WTC11 (cell line): ENCODE measurements around the gene FSTL4. TPM values are rescaled to one million over a fixed set of nuclear protein-coding genes. Genes with fewer than 3 reads are reported as not detected.

Experiments used
- ATAC-seq: fragments of 200-7000 bp; cut with Tn5 transposase; 2 replicates; pipeline ENCODE4 v1.10.0; 2021; ENCODE audit warnings: mild to moderate bottlenecking, moderate library complexity
- CTCF ChIA-PET: fragments of 300-600 bp; sonication (Branson Sonifier 250); formaldehyde crosslinking; loops from one replicate; lab custom pipeline; 2021; ENCODE audit warnings: antibody characterized with exemption; lab: Charles Lee
- POLR2A ChIA-PET: fragments of 350-600 bp; sonication (Branson Sonifier 250); formaldehyde crosslinking; loops from one replicate; lab custom pipeline; 2021; ENCODE audit warnings: antibody characterized with exemption; lab: Charles Lee
- DNase-seq: peaks from one replicate; pipeline ENCODE4 v3.0.0; 2021; ENCODE audit warnings: low spot score
- H3K27ac Mint-ChIP-seq: 2 replicates; pipeline ENCODE4 v1.8.0; 2021; ENCODE audit warnings: mixed read lengths
- H3K27me3 Mint-ChIP-seq: 2 replicates; pipeline ENCODE4 v1.8.0; 2021; ENCODE audit warnings: low read depth, mild to moderate bottlenecking, moderate library complexity, mixed read lengths
- H3K36me3 Mint-ChIP-seq: 2 replicates; pipeline ENCODE4 v1.8.0; 2021; ENCODE audit warnings: mixed read lengths
- H3K4me1 Mint-ChIP-seq: 2 replicates; pipeline ENCODE4 v1.8.0; 2022; ENCODE audit warnings: mixed read lengths
- H3K4me3 Mint-ChIP-seq: 2 replicates; pipeline ENCODE4 v1.8.0; 2021; ENCODE audit warnings: mild to moderate bottlenecking, moderate library complexity, mixed read lengths
- H3K9me3 Mint-ChIP-seq: 2 replicates; pipeline ENCODE4 v1.8.0; 2021; ENCODE audit warnings: mixed read lengths
- CDX4 ChIP-seq: fragments of 250-450 bp; sonication (Bioruptor Pico); IDR thresholded peaks from 2 replicates; pipeline ENCODE4 v1.9.0; 2021; ENCODE audit warnings: moderate library complexity, mild to moderate bottlenecking, inconsistent platforms, borderline replicate concordance
- ELF4 ChIP-seq: sonication (generic); formaldehyde crosslinking; IDR thresholded peaks from 2 replicates; pipeline ENCODE4 v1.8.1; 2022; ENCODE audit warnings: low read depth, mild to moderate bottlenecking, moderate library complexity, missing genetic modification reagents
- ETV6 ChIP-seq: sonication (generic); formaldehyde crosslinking; IDR thresholded peaks from 2 replicates; pipeline ENCODE4 v1.8.1; 2022; ENCODE audit warnings: mild to moderate bottlenecking, missing genetic modification reagents
- FOXJ3 ChIP-seq: sonication (generic); formaldehyde crosslinking; IDR thresholded peaks from 2 replicates; pipeline ENCODE4 v1.9.0; 2021; ENCODE audit warnings: missing genetic modification reagents, mild to moderate bottlenecking, borderline replicate concordance
- GRHL2 ChIP-seq: fragments of 250-450 bp; sonication (Bioruptor Pico); IDR thresholded peaks from 2 replicates; pipeline ENCODE4 v1.8.0; 2022; ENCODE audit warnings: mild to moderate bottlenecking, moderate library complexity; ENCODE audit not compliant: insufficient replicate concordance, severe bottlenecking
- MXD4 ChIP-seq: fragments of 250-450 bp; sonication (Bioruptor Pico); IDR thresholded peaks from 2 replicates; pipeline ENCODE4 v1.8.0; 2021; ENCODE audit warnings: mild to moderate bottlenecking, moderate library complexity, borderline replicate concordance
- MYBL2 ChIP-seq: sonication (generic); formaldehyde crosslinking; IDR thresholded peaks from 2 replicates; pipeline ENCODE4 v1.8.1; 2023; ENCODE audit warnings: mild to moderate bottlenecking, moderate library complexity, missing genetic modification reagents
- NR1H2 ChIP-seq: sonication (generic); formaldehyde crosslinking; IDR thresholded peaks from 2 replicates; pipeline ENCODE4 v1.9.0; 2021; ENCODE audit warnings: mild to moderate bottlenecking, moderate library complexity, missing genetic modification reagents
- PRRX2 ChIP-seq: fragments of 250-450 bp; sonication (Bioruptor Pico); IDR thresholded peaks from 2 replicates; pipeline ENCODE4 v1.8.0; 2021; ENCODE audit warnings: mild to moderate bottlenecking
- RORB ChIP-seq: fragments of 250-450 bp; sonication (Bioruptor Pico); IDR thresholded peaks from 2 replicates; pipeline ENCODE4 v1.9.0; 2021; ENCODE audit warnings: mild to moderate bottlenecking
- TEAD1 ChIP-seq: sonication (generic); formaldehyde crosslinking; IDR thresholded peaks from 2 replicates; pipeline ENCODE4 v1.8.0; 2022; ENCODE audit warnings: mild to moderate bottlenecking, missing genetic modification reagents
- ZNF121 ChIP-seq: sonication (generic); formaldehyde crosslinking; IDR thresholded peaks from 2 replicates; pipeline ENCODE4 v1.8.0; 2023; ENCODE audit warnings: missing genetic modification reagents
- total RNA-seq: library from RNA; stranded (reverse); gene quantifications from 3 replicates; pipeline ENCODE4 v1.2.3, GENCODE V29; 2021
- TF ChIP-seq, protein P1 (sequence below): sonication (generic); formaldehyde crosslinking; IDR thresholded peaks from 2 replicates; pipeline ENCODE4 v1.8.1; 2023; ENCODE audit warnings: mild to moderate bottlenecking, missing genetic modification reagents, moderate library complexity
- TF ChIP-seq, protein P2 (sequence below): sonication (generic); formaldehyde crosslinking; IDR thresholded peaks from 2 replicates; pipeline ENCODE4 v1.8.0; 2022; ENCODE audit warnings: mild to moderate bottlenecking, missing genetic modification reagents
- TF ChIP-seq, protein P3 (sequence below): sonication (generic); formaldehyde crosslinking; IDR thresholded peaks from 2 replicates; pipeline ENCODE4 v1.8.0; 2022; ENCODE audit warnings: mild to moderate bottlenecking, missing genetic modification reagents
- TF ChIP-seq, protein P4 (sequence below): sonication (generic); formaldehyde crosslinking; IDR thresholded peaks from 2 replicates; pipeline ENCODE4 v1.8.1; 2022; ENCODE audit warnings: low read depth, missing genetic modification reagents, borderline replicate concordance
- TF ChIP-seq, protein P5 (sequence below): sonication (generic); formaldehyde crosslinking; IDR thresholded peaks from 2 replicates; pipeline ENCODE4 v1.8.1; 2023; ENCODE audit warnings: mild to moderate bottlenecking, missing genetic modification reagents, borderline replicate concordance
- TF ChIP-seq, protein P6 (sequence below): sonication (generic); formaldehyde crosslinking; IDR thresholded peaks from 2 replicates; pipeline ENCODE4 v1.8.0; 2022; ENCODE audit warnings: missing genetic modification reagents
- TF ChIP-seq, protein P7 (sequence below): fragments of 250-450 bp; sonication (Bioruptor Pico); IDR thresholded peaks from 2 replicates; pipeline ENCODE4 v1.9.0; 2021; ENCODE audit warnings: mild to moderate bottlenecking

FSTL4 gene
- total RNA-seq, 1 experiment from 2014 or later, result 6.1 TPM

- TF ChIP-seq TEAD1 (CRISPR knock-in tag), result no peak
- no peak for TF ChIP-seq FOXJ3 (CRISPR knock-in tag)
- TF ChIP-seq MXD4, result no peak
- no peak for TF ChIP-seq ETV6 (CRISPR knock-in tag)
- TF ChIP-seq, protein P1, sequence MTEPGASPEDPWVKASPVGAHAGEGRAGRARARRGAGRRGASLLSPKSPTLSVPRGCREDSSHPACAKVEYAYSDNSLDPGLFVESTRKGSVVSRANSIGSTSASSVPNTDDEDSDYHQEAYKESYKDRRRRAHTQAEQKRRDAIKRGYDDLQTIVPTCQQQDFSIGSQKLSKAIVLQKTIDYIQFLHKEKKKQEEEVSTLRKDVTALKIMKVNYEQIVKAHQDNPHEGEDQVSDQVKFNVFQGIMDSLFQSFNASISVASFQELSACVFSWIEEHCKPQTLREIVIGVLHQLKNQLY (CRISPR knock-in tag), result no peak
- TF ChIP-seq, protein P2, sequence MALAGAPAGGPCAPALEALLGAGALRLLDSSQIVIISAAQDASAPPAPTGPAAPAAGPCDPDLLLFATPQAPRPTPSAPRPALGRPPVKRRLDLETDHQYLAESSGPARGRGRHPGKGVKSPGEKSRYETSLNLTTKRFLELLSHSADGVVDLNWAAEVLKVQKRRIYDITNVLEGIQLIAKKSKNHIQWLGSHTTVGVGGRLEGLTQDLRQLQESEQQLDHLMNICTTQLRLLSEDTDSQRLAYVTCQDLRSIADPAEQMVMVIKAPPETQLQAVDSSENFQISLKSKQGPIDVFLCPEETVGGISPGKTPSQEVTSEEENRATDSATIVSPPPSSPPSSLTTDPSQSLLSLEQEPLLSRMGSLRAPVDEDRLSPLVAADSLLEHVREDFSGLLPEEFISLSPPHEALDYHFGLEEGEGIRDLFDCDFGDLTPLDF (CRISPR knock-in tag), result no peak
- TF ChIP-seq CDX4 (CRISPR knock-in tag), result no peak
- TF ChIP-seq, protein P3, sequence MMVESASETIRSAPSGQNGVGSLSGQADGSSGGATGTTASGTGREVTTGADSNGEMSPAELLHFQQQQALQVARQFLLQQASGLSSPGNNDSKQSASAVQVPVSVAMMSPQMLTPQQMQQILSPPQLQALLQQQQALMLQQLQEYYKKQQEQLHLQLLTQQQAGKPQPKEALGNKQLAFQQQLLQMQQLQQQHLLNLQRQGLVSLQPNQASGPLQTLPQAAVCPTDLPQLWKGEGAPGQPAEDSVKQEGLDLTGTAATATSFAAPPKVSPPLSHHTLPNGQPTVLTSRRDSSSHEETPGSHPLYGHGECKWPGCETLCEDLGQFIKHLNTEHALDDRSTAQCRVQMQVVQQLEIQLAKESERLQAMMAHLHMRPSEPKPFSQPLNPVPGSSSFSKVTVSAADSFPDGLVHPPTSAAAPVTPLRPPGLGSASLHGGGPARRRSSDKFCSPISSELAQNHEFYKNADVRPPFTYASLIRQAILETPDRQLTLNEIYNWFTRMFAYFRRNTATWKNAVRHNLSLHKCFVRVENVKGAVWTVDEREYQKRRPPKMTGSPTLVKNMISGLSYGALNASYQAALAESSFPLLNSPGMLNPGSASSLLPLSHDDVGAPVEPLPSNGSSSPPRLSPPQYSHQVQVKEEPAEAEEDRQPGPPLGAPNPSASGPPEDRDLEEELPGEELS, result no peak
- TF ChIP-seq, all 79 proteins: peak for 0
Observed at GRCh38 chr5:133232911-133233310, 379.4 kb downstream of the FSTL4 start (continued).

GRCh38 chr5:133232435-133232834 is 379.9 kb downstream of the FSTL4 start:
- DNase-seq (no peak), ATAC-seq (no peak)
- POLR2A ChIA-PET, result no interaction called here
- H3K4me3 Mint-ChIP-seq, result no peak overlapping the region
- H3K9me3 Mint-ChIP-seq, result no peaks in the 10 kb centered on the region
- H3K27me3 Mint-ChIP-seq, result no peaks in the 10 kb centered on the region
- H3K36me3 Mint-ChIP-seq, result no peaks in the 10 kb centered on the region
- CTCF ChIA-PET, result no interaction called here
- H3K4me1 Mint-ChIP-seq, result 0 out of 2 replicates have a peak, but pooled peaks cover 4% of the 10 kb centered on the region
- H3K27ac Mint-ChIP-seq, result no peak overlapping the region
- TF ChIP-seq ELF4 (CRISPR knock-in tag) (no peak), ZNF121 (CRISPR knock-in tag) (no peak), GRHL2 (CRISPR knock-in tag) (no peak), PRRX2 (no peak), NR1H2 (CRISPR knock-in tag) (no peak), MYBL2 (CRISPR knock-in tag) (no peak), RORB (no peak)
- TF ChIP-seq, protein P4, sequence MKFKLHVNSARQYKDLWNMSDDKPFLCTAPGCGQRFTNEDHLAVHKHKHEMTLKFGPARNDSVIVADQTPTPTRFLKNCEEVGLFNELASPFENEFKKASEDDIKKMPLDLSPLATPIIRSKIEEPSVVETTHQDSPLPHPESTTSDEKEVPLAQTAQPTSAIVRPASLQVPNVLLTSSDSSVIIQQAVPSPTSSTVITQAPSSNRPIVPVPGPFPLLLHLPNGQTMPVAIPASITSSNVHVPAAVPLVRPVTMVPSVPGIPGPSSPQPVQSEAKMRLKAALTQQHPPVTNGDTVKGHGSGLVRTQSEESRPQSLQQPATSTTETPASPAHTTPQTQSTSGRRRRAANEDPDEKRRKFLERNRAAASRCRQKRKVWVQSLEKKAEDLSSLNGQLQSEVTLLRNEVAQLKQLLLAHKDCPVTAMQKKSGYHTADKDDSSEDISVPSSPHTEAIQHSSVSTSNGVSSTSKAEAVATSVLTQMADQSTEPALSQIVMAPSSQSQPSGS (CRISPR knock-in tag), result no peak
- TF ChIP-seq, protein P5, sequence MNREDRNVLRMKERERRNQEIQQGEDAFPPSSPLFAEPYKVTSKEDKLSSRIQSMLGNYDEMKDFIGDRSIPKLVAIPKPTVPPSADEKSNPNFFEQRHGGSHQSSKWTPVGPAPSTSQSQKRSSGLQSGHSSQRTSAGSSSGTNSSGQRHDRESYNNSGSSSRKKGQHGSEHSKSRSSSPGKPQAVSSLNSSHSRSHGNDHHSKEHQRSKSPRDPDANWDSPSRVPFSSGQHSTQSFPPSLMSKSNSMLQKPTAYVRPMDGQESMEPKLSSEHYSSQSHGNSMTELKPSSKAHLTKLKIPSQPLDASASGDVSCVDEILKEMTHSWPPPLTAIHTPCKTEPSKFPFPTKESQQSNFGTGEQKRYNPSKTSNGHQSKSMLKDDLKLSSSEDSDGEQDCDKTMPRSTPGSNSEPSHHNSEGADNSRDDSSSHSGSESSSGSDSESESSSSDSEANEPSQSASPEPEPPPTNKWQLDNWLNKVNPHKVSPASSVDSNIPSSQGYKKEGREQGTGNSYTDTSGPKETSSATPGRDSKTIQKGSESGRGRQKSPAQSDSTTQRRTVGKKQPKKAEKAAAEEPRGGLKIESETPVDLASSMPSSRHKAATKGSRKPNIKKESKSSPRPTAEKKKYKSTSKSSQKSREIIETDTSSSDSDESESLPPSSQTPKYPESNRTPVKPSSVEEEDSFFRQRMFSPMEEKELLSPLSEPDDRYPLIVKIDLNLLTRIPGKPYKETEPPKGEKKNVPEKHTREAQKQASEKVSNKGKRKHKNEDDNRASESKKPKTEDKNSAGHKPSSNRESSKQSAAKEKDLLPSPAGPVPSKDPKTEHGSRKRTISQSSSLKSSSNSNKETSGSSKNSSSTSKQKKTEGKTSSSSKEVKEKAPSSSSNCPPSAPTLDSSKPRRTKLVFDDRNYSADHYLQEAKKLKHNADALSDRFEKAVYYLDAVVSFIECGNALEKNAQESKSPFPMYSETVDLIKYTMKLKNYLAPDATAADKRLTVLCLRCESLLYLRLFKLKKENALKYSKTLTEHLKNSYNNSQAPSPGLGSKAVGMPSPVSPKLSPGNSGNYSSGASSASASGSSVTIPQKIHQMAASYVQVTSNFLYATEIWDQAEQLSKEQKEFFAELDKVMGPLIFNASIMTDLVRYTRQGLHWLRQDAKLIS (CRISPR knock-in tag), result no peak
- TF ChIP-seq, protein P6, sequence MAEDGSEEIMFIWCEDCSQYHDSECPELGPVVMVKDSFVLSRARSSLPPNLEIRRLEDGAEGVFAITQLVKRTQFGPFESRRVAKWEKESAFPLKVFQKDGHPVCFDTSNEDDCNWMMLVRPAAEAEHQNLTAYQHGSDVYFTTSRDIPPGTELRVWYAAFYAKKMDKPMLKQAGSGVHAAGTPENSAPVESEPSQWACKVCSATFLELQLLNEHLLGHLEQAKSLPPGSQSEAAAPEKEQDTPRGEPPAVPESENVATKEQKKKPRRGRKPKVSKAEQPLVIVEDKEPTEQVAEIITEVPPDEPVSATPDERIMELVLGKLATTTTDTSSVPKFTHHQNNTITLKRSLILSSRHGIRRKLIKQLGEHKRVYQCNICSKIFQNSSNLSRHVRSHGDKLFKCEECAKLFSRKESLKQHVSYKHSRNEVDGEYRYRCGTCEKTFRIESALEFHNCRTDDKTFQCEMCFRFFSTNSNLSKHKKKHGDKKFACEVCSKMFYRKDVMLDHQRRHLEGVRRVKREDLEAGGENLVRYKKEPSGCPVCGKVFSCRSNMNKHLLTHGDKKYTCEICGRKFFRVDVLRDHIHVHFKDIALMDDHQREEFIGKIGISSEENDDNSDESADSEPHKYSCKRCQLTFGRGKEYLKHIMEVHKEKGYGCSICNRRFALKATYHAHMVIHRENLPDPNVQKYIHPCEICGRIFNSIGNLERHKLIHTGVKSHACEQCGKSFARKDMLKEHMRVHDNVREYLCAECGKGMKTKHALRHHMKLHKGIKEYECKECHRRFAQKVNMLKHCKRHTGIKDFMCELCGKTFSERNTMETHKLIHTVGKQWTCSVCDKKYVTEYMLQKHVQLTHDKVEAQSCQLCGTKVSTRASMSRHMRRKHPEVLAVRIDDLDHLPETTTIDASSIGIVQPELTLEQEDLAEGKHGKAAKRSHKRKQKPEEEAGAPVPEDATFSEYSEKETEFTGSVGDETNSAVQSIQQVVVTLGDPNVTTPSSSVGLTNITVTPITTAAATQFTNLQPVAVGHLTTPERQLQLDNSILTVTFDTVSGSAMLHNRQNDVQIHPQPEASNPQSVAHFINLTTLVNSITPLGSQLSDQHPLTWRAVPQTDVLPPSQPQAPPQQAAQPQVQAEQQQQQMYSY (CRISPR knock-in tag), result no peak
- TF ChIP-seq, protein P7, sequence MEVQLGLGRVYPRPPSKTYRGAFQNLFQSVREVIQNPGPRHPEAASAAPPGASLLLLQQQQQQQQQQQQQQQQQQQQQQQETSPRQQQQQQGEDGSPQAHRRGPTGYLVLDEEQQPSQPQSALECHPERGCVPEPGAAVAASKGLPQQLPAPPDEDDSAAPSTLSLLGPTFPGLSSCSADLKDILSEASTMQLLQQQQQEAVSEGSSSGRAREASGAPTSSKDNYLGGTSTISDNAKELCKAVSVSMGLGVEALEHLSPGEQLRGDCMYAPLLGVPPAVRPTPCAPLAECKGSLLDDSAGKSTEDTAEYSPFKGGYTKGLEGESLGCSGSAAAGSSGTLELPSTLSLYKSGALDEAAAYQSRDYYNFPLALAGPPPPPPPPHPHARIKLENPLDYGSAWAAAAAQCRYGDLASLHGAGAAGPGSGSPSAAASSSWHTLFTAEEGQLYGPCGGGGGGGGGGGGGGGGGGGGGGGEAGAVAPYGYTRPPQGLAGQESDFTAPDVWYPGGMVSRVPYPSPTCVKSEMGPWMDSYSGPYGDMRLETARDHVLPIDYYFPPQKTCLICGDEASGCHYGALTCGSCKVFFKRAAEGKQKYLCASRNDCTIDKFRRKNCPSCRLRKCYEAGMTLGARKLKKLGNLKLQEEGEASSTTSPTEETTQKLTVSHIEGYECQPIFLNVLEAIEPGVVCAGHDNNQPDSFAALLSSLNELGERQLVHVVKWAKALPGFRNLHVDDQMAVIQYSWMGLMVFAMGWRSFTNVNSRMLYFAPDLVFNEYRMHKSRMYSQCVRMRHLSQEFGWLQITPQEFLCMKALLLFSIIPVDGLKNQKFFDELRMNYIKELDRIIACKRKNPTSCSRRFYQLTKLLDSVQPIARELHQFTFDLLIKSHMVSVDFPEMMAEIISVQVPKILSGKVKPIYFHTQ (CRISPR knock-in tag), result no peak
